GM23338 (cell line): ENCODE measurements around the gene ARHGAP1. TPM values are rescaled to one million over a fixed set of nuclear protein-coding genes. Genes with fewer than 3 reads are reported as not detected.

Source experiments
- ATAC-seq: fragments of 200-7000 bp; cut with Tn5 transposase; 3 replicates; pipeline ENCODE4 v1.9.1; 2020
- DNase-seq: peaks from one replicate; pipeline ENCODE4 v3.0.0-alpha.2; 2015; ENCODE audit warnings: low spot score
- H2AFZ ChIP-seq: fragments of 200-600 bp; sonication (generic); 2 replicates; pipeline ENCODE4 v1.8.0; 2016; ENCODE audit warnings: antibody characterized with exemption, mild to moderate bottlenecking, moderate library complexity
- H3F3A ChIP-seq: fragments of 200-600 bp; sonication (generic); replicated peaks from 2 replicates; pipeline ENCODE4 v1.8.0; 2017; ENCODE audit warnings: antibody characterized with exemption, mixed run types, low read depth
- H3K27ac ChIP-seq: fragments of 200-600 bp; sonication (generic); 2 replicates; pipeline ENCODE4 v1.6.1; 2016; ENCODE audit warnings: low read depth
- H3K27me3 ChIP-seq: fragments of 200-600 bp; sonication (generic); 2 replicates; pipeline ENCODE4 v1.8.0; 2016; ENCODE audit warnings: mild to moderate bottlenecking, mixed run types, moderate library complexity; ENCODE audit not compliant: insufficient read depth
- H3K36me3 ChIP-seq: fragments of 200-600 bp; sonication (generic); 2 replicates; pipeline ENCODE4 v1.8.0; 2016; ENCODE audit warnings: mild to moderate bottlenecking; ENCODE audit not compliant: insufficient read depth
- H3K4me1 ChIP-seq: fragments of 200-600 bp; sonication (generic); 2 replicates; pipeline ENCODE4 v1.8.0; 2016; ENCODE audit warnings: mild to moderate bottlenecking, moderate library complexity; ENCODE audit not compliant: insufficient read depth
- H3K4me2 ChIP-seq: fragments of 200-600 bp; sonication (generic); 2 replicates; pipeline ENCODE4 v1.7.1; 2017; ENCODE audit warnings: mixed run types
- H3K4me3 ChIP-seq: fragments of 200-600 bp; sonication (generic); 2 replicates; pipeline ENCODE4 v1.6.1; 2016; ENCODE audit warnings: mixed run types
- H3K79me2 ChIP-seq: fragments of 200-600 bp; sonication (generic); replicated peaks from 2 replicates; pipeline ENCODE4 v1.8.0; 2017; ENCODE audit warnings: mild to moderate bottlenecking; ENCODE audit not compliant: insufficient read depth
- H3K9me2 ChIP-seq: fragments of 200-600 bp; sonication (generic); 2 replicates; pipeline ENCODE4 v1.8.0; 2017; ENCODE audit not compliant: insufficient read depth
- H4K20me1 ChIP-seq: fragments of 200-600 bp; sonication (generic); replicated peaks from 2 replicates; pipeline ENCODE4 v1.8.0; 2017; ENCODE audit warnings: mild to moderate bottlenecking; ENCODE audit not compliant: insufficient read depth
- H3K27ac Mint-ChIP-seq: 2 replicates; pipeline ENCODE4 v1.8.0; 2020; ENCODE audit warnings: inconsistent platforms, mild to moderate bottlenecking, moderate library complexity, mixed read lengths
- H3K27me3 Mint-ChIP-seq: 3 replicates; pipeline ENCODE4 v1.8.0; 2022; ENCODE audit warnings: low read depth, mild to moderate bottlenecking, moderate library complexity, mixed read lengths, inconsistent platforms; ENCODE audit not compliant: insufficient read depth, poor library complexity
- H3K36me3 Mint-ChIP-seq: 3 replicates; pipeline ENCODE4 v1.8.0; 2021; ENCODE audit warnings: low read depth, mild to moderate bottlenecking, inconsistent platforms, moderate library complexity, mixed read lengths
- H3K4me1 Mint-ChIP-seq: 3 replicates; pipeline ENCODE4 v1.8.0; 2020; ENCODE audit warnings: mild to moderate bottlenecking, inconsistent platforms, mixed read lengths
- H3K4me3 Mint-ChIP-seq: 3 replicates; pipeline ENCODE4 v1.8.0; 2021; ENCODE audit warnings: moderate library complexity, mild to moderate bottlenecking, inconsistent platforms, mixed read lengths
- H3K9me3 Mint-ChIP-seq: 3 replicates; pipeline ENCODE4 v1.8.0; 2020; ENCODE audit warnings: moderate library complexity, mild to moderate bottlenecking, inconsistent platforms, mixed read lengths
- NANOG ChIP-seq: IDR thresholded peaks from 2 replicates; pipeline ENCODE4 v1.6.1; 2016; ENCODE audit warnings: antibody characterized with exemption, borderline replicate concordance
- REST ChIP-seq: IDR thresholded peaks from one replicate; pipeline ENCODE4 v1.6.1; 2018; ENCODE audit warnings: antibody characterized with exemption; ENCODE audit not compliant: unreplicated experiment
- ZNF114 ChIP-seq: fragments of 250-450 bp; sonication (Bioruptor Pico); IDR thresholded peaks from 2 replicates; pipeline ENCODE4 v1.5.0; 2020; ENCODE audit warnings: mild to moderate bottlenecking, moderate library complexity
- ZNF462 ChIP-seq: fragments of 250-450 bp; sonication (Bioruptor Pico); IDR thresholded peaks from 2 replicates; pipeline ENCODE4 v1.5.0; 2020; ENCODE audit warnings: mild to moderate bottlenecking, moderate library complexity
- polyA plus RNA-seq: library from polyadenylated mRNA; unstranded; fragments of >200 nt; fragmentation: Nextera tagmentation; extraction: Ambion mirVana; gene quantifications from 2 replicates; pipeline ENCODE4 v1.2.1, GENCODE V29; 2016
- total RNA-seq: library from RNA; depleted of rRNA; stranded (reverse); fragments of >200 nt; shearing (Covaris generic); gene quantifications from 2 replicates; pipeline ENCODE4 v1.2.3, GENCODE V29; 2014

ARHGAP1 gene
- total and polyA plus RNA-seq, 2 experiments from 2014 or later: 23.4 to 38.1 TPM

GRCh38 chr11:46745328-46745727 is 44.9 kb upstream of the ARHGAP1 start:
- H3K4me1 Mint-ChIP-seq: no peaks in the 10 kb centered on the region
- H3K27ac Mint-ChIP-seq: no peak overlapping the region
- Histone ChIP-seq H3F3A (peaks cover 5% of the 10 kb centered on the region; the same call in 1 of the 2 replicates), H3K4me3 (no peak overlapping the region), H3K27me3 (no peaks in the 10 kb centered on the region), H3K4me2 (no peak overlapping the region), H3K9me2 (no peaks in the 10 kb centered on the region), H2AFZ (no peak overlapping the region), H3K79me2 (no peaks in the 10 kb centered on the region), H4K20me1 (peaks cover 3% of the 10 kb centered on the region; the same call in 1 of the 2 replicates), H3K4me1 (no peaks in the 10 kb centered on the region), H3K36me3 (peaks cover 66% of the 10 kb centered on the region), H3K27ac (no peak overlapping the region)
- no peak for TF ChIP-seq ZNF462 (CRISPR knock-in tag)
- no peak for TF ChIP-seq ZNF114 (CRISPR knock-in tag)
- TF ChIP-seq NANOG: no peak
- no peak for TF ChIP-seq REST
- H3K4me3 Mint-ChIP-seq: no peak overlapping the region
- H3K9me3 Mint-ChIP-seq: no peaks in the 10 kb centered on the region
- no peaks in the 10 kb centered on the region for H3K27me3 Mint-ChIP-seq
- DNase-seq: no peak
- H3K36me3 Mint-ChIP-seq: peaks cover 82% of the 10 kb centered on the region
- ATAC-seq: no peak
